ENCODE results near the gene CNTN6.

GRCh38 chr3:1423566-1424089 lies 330.8 kb downstream of the CNTN6 start:
- TF ChIP-seq POLR2A (IDR thresholded peaks at IDR 0.05) (no peak), CTCF (IDR thresholded peaks at IDR 0.05) (no peak)
